ENCODE results near the gene SCNN1A.

SCNN1A gene

GRCh38 chr12:6368906-6369525 is 6.3 kb downstream of the SCNN1A start:
- TF ChIP-seq POLR2AphosphoS5 (IDR thresholded peaks at IDR 0.05; ENCODE audit: low read depth, low read length) (no peak), TAF1 (IDR thresholded peaks at IDR 0.05; ENCODE audit: borderline replicate concordance, insufficient read depth, low read length) (no peak), REST (IDR thresholded peaks at IDR 0.05; ENCODE audit: insufficient read depth in 1 of 2, low read depth in 2 of 2, low read length in 2 of 2) (no peak), FOXP2 (optimal IDR thresholded peaks at IDR 0.05; ENCODE audit: borderline replicate concordance, extremely low read depth, extremely low read length, insufficient read depth) (no peak), SIN3A (IDR thresholded peaks at IDR 0.05; ENCODE audit: borderline replicate concordance, insufficient read depth, low read length) (no peak)

- TF ChIP-seq POLR2AphosphoS5 (IDR thresholded peaks at IDR 0.05; ENCODE audit: low read depth, low read length) (no peak), FOXP2 (optimal IDR thresholded peaks at IDR 0.05; ENCODE audit: borderline replicate concordance, extremely low read depth, extremely low read length, insufficient read depth) (no peak), SIN3A (IDR thresholded peaks at IDR 0.05; ENCODE audit: borderline replicate concordance, insufficient read depth, low read length) (no peak), TAF1 (IDR thresholded peaks at IDR 0.05; ENCODE audit: borderline replicate concordance, insufficient read depth, low read length) (no peak), REST (IDR thresholded peaks at IDR 0.05; ENCODE audit: insufficient read depth in 1 of 2, low read depth in 2 of 2, low read length in 2 of 2) (no peak)
These were observed 7.1 kb downstream of the SCNN1A start for GRCh38 chr12:6367969-6368892.

- no peak for TF ChIP-seq POLR2AphosphoS5 (IDR thresholded peaks at IDR 0.05; ENCODE audit: low read depth, low read length)
- no peak for TF ChIP-seq TAF1 (IDR thresholded peaks at IDR 0.05; ENCODE audit: borderline replicate concordance, insufficient read depth, low read length)
- no peak for TF ChIP-seq REST (IDR thresholded peaks at IDR 0.05; ENCODE audit: insufficient read depth in 1 of 2, low read depth in 2 of 2, low read length in 2 of 2)
- no peak for TF ChIP-seq FOXP2 (optimal IDR thresholded peaks at IDR 0.05; ENCODE audit: borderline replicate concordance, extremely low read depth, extremely low read length, insufficient read depth)
- TF ChIP-seq SIN3A (IDR thresholded peaks at IDR 0.05; ENCODE audit: borderline replicate concordance, insufficient read depth, low read length) = no peak
These were observed 8.0 kb downstream of the SCNN1A start for GRCh38 chr12:6367065-6367968.

GRCh38 chr12:6364044-6364374 is 11.4 kb downstream of the SCNN1A start:
- TF ChIP-seq POLR2AphosphoS5 (IDR thresholded peaks at IDR 0.05; ENCODE audit: low read depth, low read length) = no peak
- TF ChIP-seq TAF1 (IDR thresholded peaks at IDR 0.05; ENCODE audit: borderline replicate concordance, insufficient read depth, low read length) = no peak
- no peak for TF ChIP-seq FOXP2 (optimal IDR thresholded peaks at IDR 0.05; ENCODE audit: borderline replicate concordance, extremely low read depth, extremely low read length, insufficient read depth)
- TF ChIP-seq SIN3A (IDR thresholded peaks at IDR 0.05; ENCODE audit: borderline replicate concordance, insufficient read depth, low read length) = no peak
- no peak for TF ChIP-seq REST (IDR thresholded peaks at IDR 0.05; ENCODE audit: insufficient read depth in 1 of 2, low read depth in 2 of 2, low read length in 2 of 2)

All from PFSK-1 (cell line).